ENCODE results near the gene ZNF555. TPM values are rescaled to one million over a fixed set of nuclear protein-coding genes. Genes with fewer than 3 reads are reported as not detected.

ZNF555 gene
- total RNA-seq, 1 experiment from 2014 or later: 0.84 TPM

- no peaks in the 10 kb centered on the region for H4K20me1 ChIP-seq (ENCODE audit: low read length)
- H3K36me3 ChIP-seq (ENCODE audit: low read depth, low read length): peaks cover 16% of the 10 kb centered on the region
- H3K4me2 ChIP-seq (ENCODE audit: low read length): no peak overlapping the region
- intact Hi-C loops (cut with micrococcal nuclease): no loop called here
- no peak overlapping the region for H3K9ac ChIP-seq (ENCODE audit: low read length)
- peaks cover 8% of the 10 kb centered on the region; the same call in 1 of the 2 replicates for H3K79me2 ChIP-seq (ENCODE audit: low read length)
- peaks cover 6% of the 10 kb centered on the region for H3K9me3 ChIP-seq (ENCODE audit: low read length)
- H2AFZ ChIP-seq (ENCODE audit: low read length): no peak overlapping the region
- ChIA-PET CTCF (no interaction called here), POLR2A (ENCODE audit: unreplicated experiment) (no interaction called here)
- H3K4me3 ChIP-seq (ENCODE audit: low read length): no peak overlapping the region
- H3K27me3 ChIP-seq (ENCODE audit: low read length): no peaks in the 10 kb centered on the region
- H3K4me1 ChIP-seq (ENCODE audit: insufficient read depth, low read length): no peaks in the 10 kb centered on the region; the same call in 1 of the 2 replicates
- H3K9me2 ChIP-seq (replicated peaks; ENCODE audit: low read length): no peaks in the 10 kb centered on the region
- no peak for DNase-seq
- H3K27ac ChIP-seq (ENCODE audit: low read length): no peak overlapping the region
- no peaks in the 10 kb centered on the region for H3F3A ChIP-seq (ENCODE audit: low read length, unreplicated experiment)
- BruUV-seq (replicated peaks): no TSS peak
- ATAC-seq: no peak
- TF ChIP-seq EZH2phosphoT487 (IDR thresholded peaks at IDR 0.05; ENCODE audit: borderline replicate concordance, low read length): no peak
- no peak for TF ChIP-seq EZH2 (IDR thresholded peaks at IDR 0.05; ENCODE audit: low read length, unreplicated experiment)
- TF ChIP-seq, protein P1, sequence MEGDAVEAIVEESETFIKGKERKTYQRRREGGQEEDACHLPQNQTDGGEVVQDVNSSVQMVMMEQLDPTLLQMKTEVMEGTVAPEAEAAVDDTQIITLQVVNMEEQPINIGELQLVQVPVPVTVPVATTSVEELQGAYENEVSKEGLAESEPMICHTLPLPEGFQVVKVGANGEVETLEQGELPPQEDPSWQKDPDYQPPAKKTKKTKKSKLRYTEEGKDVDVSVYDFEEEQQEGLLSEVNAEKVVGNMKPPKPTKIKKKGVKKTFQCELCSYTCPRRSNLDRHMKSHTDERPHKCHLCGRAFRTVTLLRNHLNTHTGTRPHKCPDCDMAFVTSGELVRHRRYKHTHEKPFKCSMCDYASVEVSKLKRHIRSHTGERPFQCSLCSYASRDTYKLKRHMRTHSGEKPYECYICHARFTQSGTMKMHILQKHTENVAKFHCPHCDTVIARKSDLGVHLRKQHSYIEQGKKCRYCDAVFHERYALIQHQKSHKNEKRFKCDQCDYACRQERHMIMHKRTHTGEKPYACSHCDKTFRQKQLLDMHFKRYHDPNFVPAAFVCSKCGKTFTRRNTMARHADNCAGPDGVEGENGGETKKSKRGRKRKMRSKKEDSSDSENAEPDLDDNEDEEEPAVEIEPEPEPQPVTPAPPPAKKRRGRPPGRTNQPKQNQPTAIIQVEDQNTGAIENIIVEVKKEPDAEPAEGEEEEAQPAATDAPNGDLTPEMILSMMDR (conservative IDR thresholded peaks at IDR 0.05; ENCODE audit: low read depth, low read length): no peak
These were observed 5.1 kb downstream of the ZNF555 start for GRCh38 chr19:2846180-2846894.

DNA sequence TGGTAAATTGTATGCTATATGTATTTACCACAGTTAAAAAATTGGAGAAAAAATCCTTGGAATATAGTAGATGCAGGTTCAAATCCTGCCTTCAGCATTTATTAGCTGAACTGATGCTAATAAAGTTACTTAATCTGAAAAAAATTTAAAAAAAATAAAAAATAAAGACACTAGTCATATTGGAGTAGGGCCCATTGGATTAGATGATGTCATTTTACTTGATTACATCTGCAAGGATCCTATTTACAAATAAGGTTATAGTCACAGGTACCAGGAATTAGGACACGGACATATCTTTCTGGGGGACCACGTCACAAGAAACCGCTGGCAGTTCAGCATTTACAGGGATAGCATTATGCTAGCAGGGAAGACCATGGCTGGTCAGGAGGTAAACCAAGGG, 6.2 kb downstream of the ZNF555 start:
- Histone ChIP-seq H3K27ac (ENCODE audit: low read length) (no peak overlapping the region), H3K9me3 (ENCODE audit: low read length) (peaks cover 14% of the 10 kb centered on the region), H4K20me1 (ENCODE audit: low read length) (no peaks in the 10 kb centered on the region), H2AFZ (ENCODE audit: low read length) (no peak overlapping the region), H3K36me3 (ENCODE audit: low read depth, low read length) (peaks cover 27% of the 10 kb centered on the region), H3F3A (ENCODE audit: low read length, unreplicated experiment) (no peaks in the 10 kb centered on the region), H3K9ac (ENCODE audit: low read length) (no peak overlapping the region), H3K27me3 (ENCODE audit: low read length) (no peaks in the 10 kb centered on the region), H3K4me1 (ENCODE audit: insufficient read depth, low read length) (no peaks in the 10 kb centered on the region), H3K9me2 (replicated peaks; ENCODE audit: low read length) (no peaks in the 10 kb centered on the region), H3K79me2 (ENCODE audit: low read length) (peaks cover 1% of the 10 kb centered on the region; the same call in 1 of the 2 replicates), H3K4me3 (ENCODE audit: low read length) (no peak overlapping the region), H3K4me2 (ENCODE audit: low read length) (no peak overlapping the region)
- ChIA-PET POLR2A (ENCODE audit: unreplicated experiment) (no interaction called here), CTCF (no interaction called here)
- ATAC-seq: no peak
- intact Hi-C loops (cut with micrococcal nuclease): no loop called here
- TF ChIP-seq, protein P1 (conservative IDR thresholded peaks at IDR 0.05; ENCODE audit: low read depth, low read length): no peak
- TF ChIP-seq EZH2 (IDR thresholded peaks at IDR 0.05; ENCODE audit: low read length, unreplicated experiment): no peak
- TF ChIP-seq EZH2phosphoT487 (IDR thresholded peaks at IDR 0.05; ENCODE audit: borderline replicate concordance, low read length): no peak
- no TSS peak for BruUV-seq (replicated peaks)
- DNase-seq: no peak

- Histone ChIP-seq H3K9ac (ENCODE audit: low read length) (no peak overlapping the region), H3K79me2 (ENCODE audit: low read length) (no peaks in the 10 kb centered on the region), H3K36me3 (ENCODE audit: low read depth, low read length) (peaks cover 39% of the 10 kb centered on the region), H3K9me3 (ENCODE audit: low read length) (peaks cover 25% of the 10 kb centered on the region), H3K27me3 (ENCODE audit: low read length) (no peaks in the 10 kb centered on the region), H4K20me1 (ENCODE audit: low read length) (no peaks in the 10 kb centered on the region), H3K4me1 (ENCODE audit: insufficient read depth, low read length) (no peaks in the 10 kb centered on the region), H2AFZ (ENCODE audit: low read length) (no peak overlapping the region), H3K4me2 (ENCODE audit: low read length) (no peak overlapping the region), H3K4me3 (ENCODE audit: low read length) (no peak overlapping the region), H3K27ac (ENCODE audit: low read length) (no peak overlapping the region), H3F3A (ENCODE audit: low read length, unreplicated experiment) (no peaks in the 10 kb centered on the region), H3K9me2 (replicated peaks; ENCODE audit: low read length) (no peaks in the 10 kb centered on the region)
- intact Hi-C loops (cut with micrococcal nuclease): no loop called here
- ATAC-seq: no peak
- TF ChIP-seq EZH2 (IDR thresholded peaks at IDR 0.05; ENCODE audit: low read length, unreplicated experiment) (no peak), EZH2phosphoT487 (IDR thresholded peaks at IDR 0.05; ENCODE audit: borderline replicate concordance, low read length) (no peak)
- TF ChIP-seq, protein P1 (conservative IDR thresholded peaks at IDR 0.05; ENCODE audit: low read depth, low read length): no peak
- CTCF ChIA-PET: no interaction called here
- BruUV-seq (replicated peaks): no TSS peak
- POLR2A ChIA-PET (ENCODE audit: unreplicated experiment): no interaction called here
- no peak for DNase-seq
These were observed 7.3 kb downstream of the ZNF555 start for GRCh38 chr19:2848616-2849015.
